H1 (cell line): ENCODE measurements around the gene TMED4. TPM values are rescaled to one million over a fixed set of nuclear protein-coding genes. Genes with fewer than 3 reads are reported as not detected.
"Not testable (repeated sequence)": the region's sequence is repeated elsewhere in the genome, so short reads cannot be mapped to it uniquely, and the experiment has no call there.

Experiments
- CTCF ChIA-PET: fragments of 300-600 bp; sonication (Branson Sonifier 250); formaldehyde crosslinking; loops from one replicate; lab custom pipeline; 2021; ENCODE audit not compliant: partially characterized antibody; lab: Charles Lee
- POLR2A ChIA-PET: fragments of 300-600 bp; sonication (Branson Sonifier 250); formaldehyde crosslinking; loops from one replicate; lab custom pipeline; 2021; ENCODE audit warnings: inconsistent platforms; ENCODE audit not compliant: partially characterized antibody; lab: Charles Lee
- DNase-seq, 2 experiments: peaks; one replicate each; pipeline versions ENCODE4 v3.0.0 to v3.0.0-alpha.2; 2010 to 2022; ENCODE audit warnings: low spot score in 2 of 2, low read depth in 1 of 2, mixed read lengths in 1 of 2
- FAIRE-seq: peaks from 2 replicates; lab custom pipeline; 2011; peaks lifted over from hg19 to GRCh38; lab: Jason Lieb, UNC
- H2AFZ ChIP-seq: 2 replicates; pipeline ENCODE4 v1.8.1; 2012; ENCODE audit warnings: low read length, inconsistent platforms
- H2AK5ac ChIP-seq: 2 replicates; pipeline ENCODE4 v1.6.1; 2013; ENCODE audit warnings: low read depth, low read length
- H2BK120ac ChIP-seq: replicated peaks from 2 replicates; pipeline ENCODE3; 2013; ENCODE audit warnings: low read depth, low read length, inconsistent platforms
- H2BK12ac ChIP-seq: 2 replicates; pipeline ENCODE4 v1.6.1; 2013; ENCODE audit warnings: low read depth, low read length
- H2BK15ac ChIP-seq: 2 replicates; pipeline ENCODE4 v1.6.1; 2013; ENCODE audit warnings: low read length
- H2BK20ac ChIP-seq: 2 replicates; pipeline ENCODE4 v1.6.1; 2013; ENCODE audit warnings: low read length
- H2BK5ac ChIP-seq: 2 replicates; pipeline ENCODE4 v1.6.1; 2013; ENCODE audit warnings: low read depth, low read length
- H3K14ac ChIP-seq: 2 replicates; pipeline ENCODE4 v1.6.1; 2013; ENCODE audit warnings: inconsistent platforms; ENCODE audit not compliant: insufficient read length
- H3K18ac ChIP-seq: 2 replicates; pipeline ENCODE4 v1.6.1; 2013; ENCODE audit warnings: low read length; ENCODE audit errors: extremely low read depth
- H3K23ac ChIP-seq: 2 replicates; pipeline ENCODE4 v1.6.1; 2013; ENCODE audit warnings: inconsistent platforms; ENCODE audit not compliant: insufficient read length
- H3K23me2 ChIP-seq: 2 replicates; pipeline ENCODE4 v1.6.1; 2013; ENCODE audit warnings: low read depth, low read length
- H3K27ac ChIP-seq: 2 replicates; pipeline ENCODE4 v1.6.1; 2011; ENCODE audit warnings: low read depth, low read length, inconsistent platforms
- H3K27me3 ChIP-seq, 4 experiments: replicated peaks in 1 of 4; 1 replicate in 1 of 4; 2 replicates in 3 of 4; pipeline versions ENCODE4 v1.6.1 to v1.8.1; 2011 to 2013; ENCODE audit warnings: low read length in 3 of 4, mild to moderate bottlenecking in 3 of 4, inconsistent platforms in 2 of 4, mixed read lengths in 2 of 4, moderate library complexity in 1 of 4; ENCODE audit not compliant: control insufficient read depth in 3 of 4, insufficient read depth in 3 of 4; ENCODE audit errors: extremely low read depth in 1 of 4
- H3K36me3 ChIP-seq, 4 experiments: 2 replicates each; pipeline versions ENCODE4 v1.6.1 to v1.8.1; 2011 to 2013; ENCODE audit warnings: mild to moderate bottlenecking in 4 of 4, low read length in 3 of 4, moderate library complexity in 2 of 4, control low read depth in 1 of 4, inconsistent platforms in 1 of 4; ENCODE audit not compliant: insufficient read depth in 4 of 4, control insufficient read depth in 2 of 4
- H3K4ac ChIP-seq: replicated peaks from 2 replicates; pipeline ENCODE3; 2013; ENCODE audit warnings: low read length, low read depth, mixed read lengths, inconsistent platforms; ENCODE audit not compliant: insufficient read length
- H3K4me1 ChIP-seq, 4 experiments: replicated peaks in 1 of 4; 1 replicate in 1 of 4; 2 replicates in 3 of 4; pipeline versions ENCODE4 v1.6.1 to v1.8.1; 2011 to 2013; ENCODE audit warnings: low read length in 3 of 4, inconsistent platforms in 2 of 4, mixed read lengths in 1 of 4; ENCODE audit not compliant: insufficient read depth in 4 of 4, control insufficient read depth in 3 of 4
- H3K4me2 ChIP-seq, 2 experiments: 2 replicates each; pipeline versions ENCODE4 v1.6.1 to v1.8.1; 2011 to 2013; ENCODE audit warnings: low read depth in 2 of 2, low read length in 2 of 2, control low read depth in 1 of 2, inconsistent platforms in 1 of 2, mild to moderate bottlenecking in 1 of 2; ENCODE audit not compliant: insufficient read depth in 1 of 2
- H3K4me3 ChIP-seq, 4 experiments: fragments of 200-600, 300-600 bp in 1 of 4; sonication (generic), shearing (Covaris generic), sonication (Bioruptor Twin) in 1 of 4; 2 replicates each; pipeline versions ENCODE4 v1.5.1 to v1.8.1; 2011 to 2016; ENCODE audit warnings: low read length in 4 of 4, low read depth in 3 of 4, control low read depth in 2 of 4, inconsistent platforms in 2 of 4, mild to moderate bottlenecking in 2 of 4, mixed read lengths in 1 of 4, moderate library complexity in 1 of 4; ENCODE audit not compliant: insufficient read depth in 2 of 4; ENCODE audit errors: extremely low read depth in 1 of 4
- H3K56ac ChIP-seq: replicated peaks from 2 replicates; pipeline ENCODE3; 2013; ENCODE audit warnings: low read depth, mild to moderate bottlenecking, mixed read lengths, low read length, inconsistent platforms; ENCODE audit not compliant: insufficient read length
- H3K79me1 ChIP-seq: 2 replicates; pipeline ENCODE4 v1.6.1; 2013; ENCODE audit warnings: low read depth, low read length, control low read depth
- H3K79me2 ChIP-seq, 2 experiments: 2 replicates each; pipeline versions ENCODE4 v1.6.1 to v1.8.1; 2012 to 2013; ENCODE audit warnings: low read length in 2 of 2, mild to moderate bottlenecking in 2 of 2, inconsistent platforms in 1 of 2; ENCODE audit not compliant: insufficient read depth in 2 of 2, control insufficient read depth in 1 of 2
- H3K9ac ChIP-seq, 4 experiments: replicated peaks in 1 of 4; 1 replicate in 1 of 4; 2 replicates in 3 of 4; pipeline versions ENCODE4 v1.6.1 to v1.8.1; 2011 to 2013; ENCODE audit warnings: low read depth in 3 of 4, low read length in 3 of 4, control low read depth in 2 of 4, mild to moderate bottlenecking in 2 of 4, moderate library complexity in 2 of 4, inconsistent platforms in 1 of 4; ENCODE audit errors: extremely low read depth in 1 of 4
- H3K9me3 ChIP-seq, 2 experiments: 2 replicates each; pipeline versions ENCODE4 v1.6.1 to v1.8.1; 2012 to 2013; ENCODE audit warnings: mild to moderate bottlenecking in 2 of 2, moderate library complexity in 2 of 2, control low read depth in 1 of 2, inconsistent platforms in 1 of 2, low read depth in 1 of 2, low read length in 1 of 2, mixed read lengths in 1 of 2; ENCODE audit not compliant: insufficient read depth in 2 of 2
- H4K20me1 ChIP-seq, 2 experiments: replicated peaks in 1 of 2; 2 replicates each; pipeline versions ENCODE3 to v1.8.1; 2011 to 2013; ENCODE audit warnings: inconsistent platforms in 2 of 2, low read length in 2 of 2, mild to moderate bottlenecking in 1 of 2; ENCODE audit not compliant: insufficient read depth in 2 of 2, control insufficient read depth in 1 of 2
- H4K5ac ChIP-seq: 2 replicates; pipeline ENCODE4 v1.6.1; 2013; ENCODE audit warnings: low read length, low read depth, mixed read lengths, inconsistent platforms; ENCODE audit not compliant: insufficient read length
- H4K8ac ChIP-seq: 2 replicates; pipeline ENCODE4 v1.8.0; 2013; ENCODE audit warnings: mild to moderate bottlenecking, moderate library complexity, low read length, inconsistent platforms; ENCODE audit not compliant: insufficient read depth; ENCODE audit errors: extremely low read depth
- H4K91ac ChIP-seq: replicated peaks from 2 replicates; pipeline ENCODE3; 2013; ENCODE audit warnings: low read length, mixed read lengths, inconsistent platforms; ENCODE audit not compliant: insufficient read length
- POLR2AphosphoS5 ChIP-seq: IDR thresholded peaks from 2 replicates; pipeline ENCODE4 v1.6.1; 2011; ENCODE audit warnings: low read depth, low read length
- WGBS, 2 experiments: shearing (Covaris generic) in 1 of 2; methylation state at CpG; one replicate each; pipeline versions ENCODE4 v1.1.6 to v1.1.7; 2013 to 2015; ENCODE audit warnings: low lambda C conversion rate in 2 of 2, mixed read lengths in 2 of 2, inconsistent platforms in 1 of 2, low coverage in 1 of 2, missing lambda C conversion rate in 1 of 2; ENCODE audit not compliant: insufficient replicate concordance in 2 of 2, insufficient coverage in 1 of 2, insufficient read length in 1 of 2; ENCODE audit errors: extremely low coverage in 1 of 2, missing lambda C conversion rate in 1 of 2; 5-methylcytosine and 5-hydroxymethylcytosine counted together
- polyA plus RNA-seq, 7 experiments: library from polyadenylated mRNA; depleted of rRNA in 3 of 7; stranded (reverse) in 5 of 7; unstranded in 2 of 7; fragments of >200 nt in 5 of 7; fragments of 200-250 nt in 2 of 7; gene quantifications; 1 replicate in 5 of 7; 2 replicates in 1 of 7; 4 replicates in 1 of 7; pipeline versions ENCODE4 v1.2.1 to v1.2.3, GENCODE V29; 2011 to 2013; ENCODE audit warnings: missing spikeins in 2 of 7, mixed read lengths in 2 of 7
- total RNA-seq: library from RNA; stranded (reverse); fragmentation: NEBNext Ultra II Directional; extraction: Animal tissue kit (Norgen Biotek cat#: 25700); gene quantifications from 2 replicates; pipeline ENCODE4 v1.2.1, GENCODE V29; 2021

Gene TMED4
- total and polyA plus RNA-seq, 2 of the 8 experiments (the other 6 are each of a cell fraction or from before 2014, with no cell fraction given): 44.9 to 76.7 TPM

- TF ChIP-seq POLR2AphosphoS5: no peak
Observed at GRCh38 chr7:44555350-44555749, 26.7 kb downstream of the TMED4 start (continued).

- CTCF ChIA-PET, H3K79me1 ChIP-seq, FAIRE-seq, H3K4me1 ChIP-seq, H3K9ac ChIP-seq, H3K9me3 ChIP-seq, H3K23ac ChIP-seq, H2BK15ac ChIP-seq, H4K8ac ChIP-seq, H2BK120ac ChIP-seq, H4K20me1 ChIP-seq, H3K4me2 ChIP-seq, H2AK5ac ChIP-seq, H3K56ac ChIP-seq, H3K36me3 ChIP-seq, H2BK5ac ChIP-seq, H3K14ac ChIP-seq, H3K27ac ChIP-seq, H3K27me3 ChIP-seq, H4K5ac ChIP-seq, H3K4me3 ChIP-seq, H2BK12ac ChIP-seq, H3K79me2 ChIP-seq, H3K23me2 ChIP-seq, H3K18ac ChIP-seq, H4K91ac ChIP-seq, H3K4ac ChIP-seq, H2AFZ ChIP-seq, DNase-seq, H2BK20ac ChIP-seq: not testable (repeated sequence)
- POLR2A ChIA-PET: interaction anchor here (4.1 kb wide), 1 partner anchor 12 kb away, joined by 23 read pairs; no protein-coding TSS in a partner anchor
- WGBS, 2 experiments: 83% methylated on average over 2 of the region's 3 CpGs; no CpG with 5 or more reads in 1 of the 2 experiments
Observed at GRCh38 chr7:44552473-44553005, 29.5 kb downstream of the TMED4 start.
